Ramos (cell line): ENCODE results near the gene DLX4.

ENCODE experiments used
- in situ Hi-C: fragments of 300-500 bp; cut with MboI; formaldehyde crosslinking; loops from one replicate; pipeline ENCODE4 v1.14.3; 2022; ENCODE audit warnings: low sequenced_read_pairs; ENCODE audit not compliant: unreplicated experiment

Gene DLX4

GRCh38 chr17:49985310-49985990, 16.5 kb downstream of the DLX4 start:
- in situ Hi-C loops: no loop called here

GRCh38 chr17:49986396-49987289, 17.7 kb downstream of the DLX4 start:
- in situ Hi-C loops: no loop called here

- in situ Hi-C loops: no loop called here
These were observed 18.2 kb downstream of the DLX4 start for GRCh38 chr17:49987290-49987585.

- in situ Hi-C loops: no loop called here
These were observed 18.9 kb downstream of the DLX4 start for GRCh38 chr17:49987681-49988441.

- in situ Hi-C loops: no loop called here
These were observed 20.5 kb downstream of the DLX4 start for GRCh38 chr17:49989518-49989880.

GRCh38 chr17:49990331-49990730, 21.3 kb downstream of the DLX4 start:
- in situ Hi-C loops: loop anchor here (10.0 kb wide), 1 partner anchor 416 kb away; the partner anchor contains the start of gene NXPH3

GRCh38 chr17:49990921-49991320, 21.9 kb downstream of the DLX4 start:
- in situ Hi-C loops: loop anchor here (10.0 kb wide), 1 partner anchor 416 kb away; the partner anchor contains the start of gene NXPH3

- in situ Hi-C loops: loop anchor here (10.0 kb wide), 1 partner anchor 417 kb away; the partner anchor contains the start of gene NXPH3
These were observed 22.4 kb downstream of the DLX4 start for GRCh38 chr17:49991409-49991808.

- in situ Hi-C loops: loop anchor here (10.0 kb wide), 1 partner anchor 418 kb away; the partner anchor contains the start of gene NXPH3
These were observed 23.4 kb downstream of the DLX4 start for GRCh38 chr17:49992191-49992932.

GRCh38 chr17:49992933-49993422, 24.0 kb downstream of the DLX4 start:
- in situ Hi-C loops: loop anchor here (10.0 kb wide), 1 partner anchor 418 kb away; the partner anchor contains the start of gene NXPH3

GRCh38 chr17:49993423-49994060, 24.6 kb downstream of the DLX4 start:
- in situ Hi-C loops: loop anchor here (10.0 kb wide), 1 partner anchor 419 kb away; the partner anchor contains the start of gene NXPH3

- in situ Hi-C loops: loop anchor here (5.0 to 10.0 kb wide), 2 partner anchors 132 to 420 kb away; partner anchors contain the start of gene NXPH3
These were observed 25.4 kb downstream of the DLX4 start for GRCh38 chr17:49994085-49995054.

- in situ Hi-C loops: loop anchor here (5.0 to 10.0 kb wide), 2 partner anchors 133 to 420 kb away; partner anchors contain the start of gene NXPH3
These were observed 26.2 kb downstream of the DLX4 start, which contains the start of gene DLX3 for GRCh38 chr17:49995055-49995738. Gene DLX3, minus strand, starts transcription at chr17:49995224. Its CDS starts 226 bp downstream, at chr17:49994998.

GRCh38 chr17:49996121-49996494, 27.1 kb downstream of the DLX4 start:
- in situ Hi-C loops: loop anchor here (5.0 to 10.0 kb wide), 2 partner anchors 134 to 421 kb away; partner anchors contain the start of gene NXPH3

GRCh38 chr17:49996495-49997300, 27.7 kb downstream of the DLX4 start:
- in situ Hi-C loops: loop anchor here (5.0 to 10.0 kb wide), 2 partner anchors 134 to 422 kb away; partner anchors contain the start of gene NXPH3

- in situ Hi-C loops: loop anchor here (5.0 to 10.0 kb wide), 2 partner anchors 135 to 422 kb away; partner anchors contain the start of gene NXPH3
These were observed 28.3 kb downstream of the DLX4 start for GRCh38 chr17:49997301-49997650.
